ENCODE results near the gene ABCB1. TPM values are rescaled to one million over a fixed set of nuclear protein-coding genes. Genes with fewer than 3 reads are reported as not detected.

The ABCB1 gene
- total RNA-seq, 2 donors from 2014 or later: 2.3 to 3.9 TPM

- no peaks in the 10 kb centered on the region for H3K9me3 ChIP-seq
- H3K36me3 ChIP-seq (replicated peaks in 1 of 2; ENCODE audit: insufficient read depth in 1 of 2, low read depth in 2 of 2): no peaks in the 10 kb centered on the region
- intact Hi-C loops (cut with DNase I): no loop called here
- no peaks in the 10 kb centered on the region for H3K4me1 ChIP-seq
- ATAC-seq (no peak), DNase-seq (no peak)
- TF ChIP-seq CTCF (IDR thresholded peaks at IDR 0.05) (no peak), POLR2A (IDR thresholded peaks at IDR 0.05) (no peak)
- WGBS, 2 donors: 59 to 76% methylated on average over 2 of the region's 2 CpGs
- H3K27ac ChIP-seq: no peak overlapping the region
- H3K27me3 ChIP-seq: no peaks in the 10 kb centered on the region
- H3K4me3 ChIP-seq: no peak overlapping the region
Observed at GRCh38 chr7:87534072-87534471, 66.6 kb downstream of the ABCB1 start.

GRCh38 chr7:87530126-87530525 is 70.6 kb downstream of the ABCB1 start:
- Histone ChIP-seq H3K9me3 (no peaks in the 10 kb centered on the region), H3K27me3 (no peaks in the 10 kb centered on the region), H3K4me1 (no peaks in the 10 kb centered on the region), H3K4me3 (no peak overlapping the region), H3K36me3 (replicated peaks in 1 of 2; ENCODE audit: insufficient read depth in 1 of 2, low read depth in 2 of 2) (no peaks in the 10 kb centered on the region), H3K27ac (no peak overlapping the region)
- intact Hi-C loops (cut with DNase I): no loop called here
- no peak for ATAC-seq
- no peak for DNase-seq
- TF ChIP-seq POLR2A (IDR thresholded peaks at IDR 0.05) (no peak), CTCF (IDR thresholded peaks at IDR 0.05) (no peak)

GRCh38 chr7:87528730-87529129 is 72.0 kb downstream of the ABCB1 start:
- Histone ChIP-seq H3K4me3 (no peak overlapping the region), H3K36me3 (replicated peaks in 1 of 2; ENCODE audit: insufficient read depth in 1 of 2, low read depth in 2 of 2) (no peaks in the 10 kb centered on the region), H3K27me3 (no peaks in the 10 kb centered on the region), H3K4me1 (no peaks in the 10 kb centered on the region), H3K27ac (no peak overlapping the region), H3K9me3 (no peaks in the 10 kb centered on the region)
- TF ChIP-seq POLR2A (IDR thresholded peaks at IDR 0.05) (no peak), CTCF (IDR thresholded peaks at IDR 0.05) (no peak)
- ATAC-seq: no peak
- intact Hi-C loops (cut with DNase I): no loop called here
- DNase-seq: no peak
- 42 to 51% methylated on average over 2 of the region's 2 CpGs for WGBS, 2 donors

- DNase-seq (no peak), ATAC-seq (no peak)
- Histone ChIP-seq H3K4me3 (no peak overlapping the region), H3K27me3 (no peaks in the 10 kb centered on the region), H3K9me3 (no peaks in the 10 kb centered on the region), H3K27ac (no peak overlapping the region), H3K4me1 (no peaks in the 10 kb centered on the region), H3K36me3 (replicated peaks in 1 of 2; ENCODE audit: insufficient read depth in 1 of 2, low read depth in 2 of 2) (no peaks in the 10 kb centered on the region)
- WGBS, 2 donors: 14 to 24% methylated on average over 2 of the region's 2 CpGs
- no peak for TF ChIP-seq CTCF (IDR thresholded peaks at IDR 0.05)
- intact Hi-C loops (cut with DNase I): no loop called here
Observed at GRCh38 chr7:87518735-87519134, 81.9 kb downstream of the ABCB1 start.

- no peak for ATAC-seq
- Histone ChIP-seq H3K4me3 (no peak overlapping the region), H3K4me1 (no peaks in the 10 kb centered on the region), H3K36me3 (replicated peaks in 1 of 2; ENCODE audit: insufficient read depth in 1 of 2, low read depth in 2 of 2) (no peaks in the 10 kb centered on the region), H3K9me3 (no peaks in the 10 kb centered on the region), H3K27me3 (no peaks in the 10 kb centered on the region), H3K27ac (no peak overlapping the region)
- intact Hi-C loops (cut with DNase I): no loop called here
- DNase-seq: no peak
- TF ChIP-seq CTCF (IDR thresholded peaks at IDR 0.05) (no peak), POLR2A (IDR thresholded peaks at IDR 0.05) (no peak)
- 72 to 74% methylated on average over 3 of the region's 3 CpGs for WGBS, 2 donors
Observed at GRCh38 chr7:87517891-87518290, 82.8 kb downstream of the ABCB1 start.

Data from body of pancreas (tissue), 4 donors.